HG03354 (cell line): Measurements from ENCODE around the gene GLUD1.
"Not testable (repeated sequence)": the region's sequence is repeated elsewhere in the genome, so short reads cannot be mapped to it uniquely, and the experiment has no call there.

Experiments
- ATAC-seq: cut with Tn5 transposase; IDR thresholded peaks from one replicate; pipeline ENCODE4 v1.9.1; 2021; ENCODE audit warnings: mild to moderate bottlenecking; ENCODE audit not compliant: unreplicated experiment, poor library complexity, severe bottlenecking

The GLUD1 gene

GRCh38 chr10:87007674-87008073 lies 87.0 kb downstream of the GLUD1 start:
- not testable (repeated sequence) for ATAC-seq

GRCh38 chr10:87007124-87007523 lies 87.5 kb downstream of the GLUD1 start:
- ATAC-seq = not testable (repeated sequence)

GRCh38 chr10:87000491-87000890 lies 94.2 kb downstream of the GLUD1 start:
- no peak for ATAC-seq
